SK-N-SH (cell line): ENCODE results near the gene DIPK1A. TPM values are rescaled to one million over a fixed set of nuclear protein-coding genes. Genes with fewer than 3 reads are reported as not detected.
A peak's percentile ranks its signal among the peaks of the same experiment; 100 is the strongest.

ENCODE experiments used
- CTCF ChIA-PET: fragments of 300-600, 350-600 bp; formaldehyde crosslinking; extraction: SDS; loops from one replicate; lab custom pipeline; 2021; lab: Yijun Ruan, JAX
- POLR2A ChIA-PET: fragments of 350-600 bp; sonication (Branson Sonifier 250); formaldehyde crosslinking; extraction: SDS; loops from one replicate; lab custom pipeline; 2020; ENCODE audit warnings: antibody characterized with exemption, inconsistent platforms; lab: Yijun Ruan, JAX
- DNase-seq: peaks from one replicate; pipeline ENCODE4 v3.0.0; 2012
- H2AFZ ChIP-seq: fragments of 200-600 bp; sonication (generic); 2 replicates; pipeline ENCODE4 v1.8.1; 2016; ENCODE audit warnings: antibody characterized with exemption, mild to moderate bottlenecking, low read depth
- H3F3A ChIP-seq: fragments of 200-600 bp; sonication (generic); replicated peaks from 2 replicates; pipeline ENCODE3; 2016; ENCODE audit warnings: antibody characterized with exemption, mild to moderate bottlenecking; ENCODE audit not compliant: insufficient read depth
- H3K27ac ChIP-seq, 2 experiments: fragments of 200-500 bp in 1 of 2; fragments of 200-600 bp in 1 of 2; sonication (Bioruptor generic) in 1 of 2; sonication (generic), shearing (Covaris generic) in 1 of 2; 2 replicates each; pipeline versions ENCODE4 v1.5.1 to v1.6.1; 2014 to 2016; ENCODE audit warnings: low read depth in 2 of 2, inconsistent platforms in 1 of 2, low read length in 1 of 2, mild to moderate bottlenecking in 1 of 2, mixed read lengths in 1 of 2
- H3K27me3 ChIP-seq: fragments of 200-600 bp; sonication (generic), shearing (Covaris generic); 2 replicates; pipeline ENCODE4 v1.6.1; 2016; ENCODE audit warnings: mixed run types; ENCODE audit not compliant: insufficient read depth
- H3K36me3 ChIP-seq, 2 experiments: fragments of 200-500 bp in 1 of 2; fragments of 200-600 bp in 1 of 2; sonication (Bioruptor generic) in 1 of 2; sonication (generic) in 1 of 2; replicated peaks in 1 of 2; 2 replicates each; pipeline versions ENCODE3 to v1.5.1; 2014 to 2016; ENCODE audit warnings: low read length in 1 of 2, mild to moderate bottlenecking in 1 of 2; ENCODE audit not compliant: insufficient read depth in 2 of 2, control insufficient read depth in 1 of 2
- H3K4me1 ChIP-seq, 2 experiments: fragments of 200-500 bp in 1 of 2; fragments of 200-600 bp in 1 of 2; sonication (Bioruptor generic) in 1 of 2; sonication (generic), shearing (Covaris generic) in 1 of 2; 2 replicates each; pipeline versions ENCODE4 v1.5.1 to v1.6.1; 2014 to 2016; ENCODE audit warnings: low read depth in 1 of 2, low read length in 1 of 2, mixed run types in 1 of 2; ENCODE audit not compliant: insufficient read depth in 2 of 2, control insufficient read depth in 1 of 2
- H3K4me2 ChIP-seq: fragments of 200-600 bp; sonication (generic), shearing (Covaris generic); 2 replicates; pipeline ENCODE4 v1.6.1; 2017; ENCODE audit warnings: mixed run types
- H3K4me3 ChIP-seq, 2 experiments: fragments of 200-500 bp in 1 of 2; fragments of 200-600 bp in 1 of 2; sonication (Bioruptor generic) in 1 of 2; sonication (generic), shearing (Covaris generic) in 1 of 2; 2 replicates each; pipeline versions ENCODE4 v1.5.1 to v1.8.1; 2014 to 2016; ENCODE audit warnings: low read depth in 2 of 2, inconsistent platforms in 1 of 2, low read length in 1 of 2, mild to moderate bottlenecking in 1 of 2, mixed read lengths in 1 of 2, moderate library complexity in 1 of 2
- H3K79me2 ChIP-seq: fragments of 200-600 bp; sonication (generic); 2 replicates; pipeline ENCODE4 v1.8.1; 2017; ENCODE audit warnings: mild to moderate bottlenecking; ENCODE audit not compliant: insufficient read depth
- H3K9ac ChIP-seq: fragments of 200-600 bp; sonication (generic); 2 replicates; pipeline ENCODE4 v1.6.1; 2017; ENCODE audit warnings: mixed run types
- H3K9me2 ChIP-seq: fragments of 200-600 bp; sonication (generic); 2 replicates; pipeline ENCODE4 v1.6.1; 2017; ENCODE audit warnings: mixed run types
- H3K9me3 ChIP-seq: fragments of 200-600 bp; sonication (generic); 2 replicates; pipeline ENCODE4 v1.6.1; 2017; ENCODE audit warnings: mixed run types, mild to moderate bottlenecking, moderate library complexity
- H4K20me1 ChIP-seq: fragments of 200-600 bp; sonication (generic); 2 replicates; pipeline ENCODE4 v1.6.1; 2017; ENCODE audit warnings: mild to moderate bottlenecking, mixed run types; ENCODE audit not compliant: insufficient read depth
- ELF1 ChIP-seq: IDR thresholded peaks from 2 replicates; pipeline ENCODE4 v1.4.0; 2012
- FOSL2 ChIP-seq: IDR thresholded peaks from 2 replicates; pipeline ENCODE4 v1.4.0; 2012; ENCODE audit warnings: low read depth, mild to moderate bottlenecking, moderate library complexity, borderline replicate concordance
- FOXJ3 ChIP-seq: sonication (generic); formaldehyde crosslinking; IDR thresholded peaks from 2 replicates; pipeline ENCODE4 v1.5.1; 2020; ENCODE audit warnings: mild to moderate bottlenecking, missing genetic modification reagents
- FOXM1 ChIP-seq: IDR thresholded peaks from 2 replicates; pipeline ENCODE4 v1.4.0; 2012; ENCODE audit warnings: low read depth, mild to moderate bottlenecking
- GABPA ChIP-seq: IDR thresholded peaks from 2 replicates; pipeline ENCODE4 v1.4.0; 2012; ENCODE audit warnings: low read depth, mild to moderate bottlenecking
- MXI1 ChIP-seq: IDR thresholded peaks from 2 replicates; pipeline ENCODE4 v1.6.1; 2012; ENCODE audit warnings: mild to moderate bottlenecking, low read depth, low read length, improper control_type of control experiment
- NFIC ChIP-seq: IDR thresholded peaks from 2 replicates; pipeline ENCODE4 v1.4.0; 2012; ENCODE audit warnings: borderline replicate concordance
- POLR2AphosphoS5 ChIP-seq: IDR thresholded peaks from 2 replicates; pipeline ENCODE4 v1.6.1; 2012; ENCODE audit warnings: low read depth, low read length
- RAD21 ChIP-seq: IDR thresholded peaks from 2 replicates; pipeline ENCODE4 v1.6.1; 2012; ENCODE audit warnings: mild to moderate bottlenecking, low read length
- RCOR1 ChIP-seq: fragments of 150-350 bp; IDR thresholded peaks from 2 replicates; pipeline ENCODE4 v1.6.1; 2017; ENCODE audit warnings: antibody characterized with exemption, low read length
- TEAD4 ChIP-seq: IDR thresholded peaks from 2 replicates; pipeline ENCODE4 v1.4.0; 2012; ENCODE audit warnings: mild to moderate bottlenecking, borderline replicate concordance; ENCODE audit not compliant: insufficient read depth
- WGBS: methylation state at CpG from one replicate; pipeline ENCODE4 v1.1.6; 2017; ENCODE audit warnings: low lambda C conversion rate; 5-methylcytosine and 5-hydroxymethylcytosine counted together
- polyA plus RNA-seq, 3 experiments: library from polyadenylated mRNA; depleted of rRNA; stranded (reverse); fragments of >200 nt; gene quantifications; 2 replicates each; pipeline ENCODE4 v1.2.3, GENCODE V29; 2012
- TF ChIP-seq, protein P1 (sequence below): fragments of 200-600 bp; sonication (generic); IDR thresholded peaks from 2 replicates; pipeline ENCODE4 v1.6.1; 2017; ENCODE audit warnings: antibody characterized with exemption, mild to moderate bottlenecking, moderate library complexity
- TF ChIP-seq, protein P2 (sequence below): fragments of 150-350 bp; IDR thresholded peaks from 2 replicates; pipeline ENCODE4 v1.6.1; 2017; ENCODE audit warnings: antibody characterized with exemption, low read length, low read depth, borderline replicate concordance
- TF ChIP-seq, protein P3 (sequence below): IDR thresholded peaks from 2 replicates; pipeline ENCODE4 v1.4.0; 2012; ENCODE audit warnings: low read depth, borderline replicate concordance
- TF ChIP-seq, protein P4 (sequence below): IDR thresholded peaks from 2 replicates; pipeline ENCODE4 v1.6.1; 2012; ENCODE audit warnings: mild to moderate bottlenecking, low read depth, low read length, moderate library complexity

DIPK1A gene
- polyA plus RNA-seq, 1 of the 3 experiments (the other 2 are of a cell fraction): 3.4 TPM

DNA sequence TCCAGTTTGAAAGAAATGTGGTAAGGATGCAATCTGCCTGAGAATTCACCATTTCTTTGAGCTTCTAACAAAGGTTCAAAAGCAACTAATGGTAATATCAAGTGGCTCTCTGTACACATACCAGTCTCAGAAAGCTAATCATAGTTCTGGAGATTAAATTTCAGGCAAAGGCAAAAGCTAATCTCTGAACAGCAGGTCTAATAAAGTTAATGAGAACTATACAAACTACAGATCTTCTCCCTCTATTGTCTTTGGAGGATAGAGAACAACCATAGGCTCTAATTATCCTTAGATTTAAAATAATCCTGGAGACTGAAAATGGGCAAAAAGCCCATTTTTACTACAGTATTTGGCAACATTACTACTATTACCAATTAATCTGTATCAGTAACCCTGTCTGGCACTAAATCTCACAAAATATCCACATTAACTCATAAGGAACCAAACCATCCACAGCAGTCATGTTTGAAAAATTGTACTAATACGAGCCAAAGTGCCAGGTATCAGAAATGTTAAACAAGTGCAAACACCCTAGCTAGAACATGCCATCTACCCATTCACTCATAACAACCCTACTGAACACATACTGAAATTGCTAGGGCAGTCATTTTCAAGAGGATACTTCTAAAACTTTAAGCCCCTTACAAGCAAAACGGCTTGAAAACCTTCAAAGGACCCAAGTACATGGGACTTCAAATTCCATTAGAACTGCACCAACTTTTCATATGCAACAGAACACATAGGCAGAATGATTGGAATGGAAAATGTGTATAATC is 4.8 kb downstream of the DIPK1A start:
- Histone ChIP-seq H3K79me2 (peaks cover 5% of the 10 kb centered on the region; the same call in 1 of the 2 replicates), H2AFZ (no peak overlapping the region)
- POLR2A ChIA-PET: interaction anchor here (1.2 kb wide), 1 partner anchor 125 kb away, joined by 3 read pairs; the partner anchor contains the start of gene RPL5
- TF ChIP-seq FOSL2 (no peak), FOXJ3 (CRISPR knock-in tag) (no peak), RCOR1 (0 out of 2 replicates have a peak, but pooled peaks have one; percentile 26), GABPA (no peak), TEAD4 (no peak)
- TF ChIP-seq, protein P1, sequence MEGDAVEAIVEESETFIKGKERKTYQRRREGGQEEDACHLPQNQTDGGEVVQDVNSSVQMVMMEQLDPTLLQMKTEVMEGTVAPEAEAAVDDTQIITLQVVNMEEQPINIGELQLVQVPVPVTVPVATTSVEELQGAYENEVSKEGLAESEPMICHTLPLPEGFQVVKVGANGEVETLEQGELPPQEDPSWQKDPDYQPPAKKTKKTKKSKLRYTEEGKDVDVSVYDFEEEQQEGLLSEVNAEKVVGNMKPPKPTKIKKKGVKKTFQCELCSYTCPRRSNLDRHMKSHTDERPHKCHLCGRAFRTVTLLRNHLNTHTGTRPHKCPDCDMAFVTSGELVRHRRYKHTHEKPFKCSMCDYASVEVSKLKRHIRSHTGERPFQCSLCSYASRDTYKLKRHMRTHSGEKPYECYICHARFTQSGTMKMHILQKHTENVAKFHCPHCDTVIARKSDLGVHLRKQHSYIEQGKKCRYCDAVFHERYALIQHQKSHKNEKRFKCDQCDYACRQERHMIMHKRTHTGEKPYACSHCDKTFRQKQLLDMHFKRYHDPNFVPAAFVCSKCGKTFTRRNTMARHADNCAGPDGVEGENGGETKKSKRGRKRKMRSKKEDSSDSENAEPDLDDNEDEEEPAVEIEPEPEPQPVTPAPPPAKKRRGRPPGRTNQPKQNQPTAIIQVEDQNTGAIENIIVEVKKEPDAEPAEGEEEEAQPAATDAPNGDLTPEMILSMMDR: no peak
- TF ChIP-seq, all 33 proteins: peak for 1
- H3K27ac ChIP-seq: peak overlapping the region in 1 of 2 experiments; percentile 7; a peak in 1 of 4 replicates
- no peaks in the 10 kb centered on the region for H3K9me2 ChIP-seq
- WGBS: 97% methylated on average over 2 of the region's 2 CpGs
- H3K27me3 ChIP-seq: no peaks in the 10 kb centered on the region
- no peak overlapping the region for H3K4me3 ChIP-seq
- peaks cover 5 to 13% of the 10 kb centered on the region in 2 experiments; a peak in 3 of 4 replicates for H3K4me1 ChIP-seq
- no peaks in the 10 kb centered on the region for H3K36me3 ChIP-seq
- CTCF ChIA-PET: interaction anchor here (0.6 to 10.4 kb wide), 6 partner anchors 12 to 136 kb away, joined by 3 to 163 read pairs (median 5); no protein-coding TSS in a partner anchor
- no peak for DNase-seq
- H3K9ac ChIP-seq: no peak overlapping the region
- no peak overlapping the region for H3K4me2 ChIP-seq
- H3F3A ChIP-seq: no peaks in the 10 kb centered on the region
- H4K20me1 ChIP-seq: no peaks in the 10 kb centered on the region
- H3K9me3 ChIP-seq: no peaks in the 10 kb centered on the region

DNA sequence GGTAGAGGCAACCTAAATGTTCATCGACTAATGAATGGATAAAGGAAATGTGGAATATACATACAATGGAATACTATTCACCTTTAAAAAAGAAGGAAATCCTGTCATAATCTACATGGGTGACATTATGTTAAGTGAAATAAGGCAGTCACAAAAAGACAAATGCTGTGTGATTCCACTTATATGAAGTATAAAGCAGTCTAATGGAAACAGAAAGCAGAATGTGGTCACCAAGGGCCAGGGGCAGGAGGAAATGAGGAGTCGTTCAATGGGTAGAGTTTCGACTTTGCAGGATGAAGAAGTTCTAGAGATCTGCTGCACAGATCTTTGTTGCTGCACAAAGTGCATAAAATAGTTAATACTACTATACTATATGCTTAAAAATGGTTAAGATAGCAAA is 7.8 kb downstream of the DIPK1A start:
- H3K4me1 ChIP-seq: peaks cover 8 to 18% of the 10 kb centered on the region in 2 experiments; a peak in 3 of 4 replicates
- H3K9ac ChIP-seq: no peak overlapping the region
- H3K36me3 ChIP-seq: no peaks in the 10 kb centered on the region
- no peaks in the 10 kb centered on the region for H3K9me3 ChIP-seq
- no peaks in the 10 kb centered on the region for H3K27me3 ChIP-seq
- H3F3A ChIP-seq: no peaks in the 10 kb centered on the region
- POLR2A ChIA-PET: no interaction called here
- peaks cover 5% of the 10 kb centered on the region; the same call in 1 of the 2 replicates for H3K79me2 ChIP-seq
- H3K4me2 ChIP-seq: no peak overlapping the region
- no peaks in the 10 kb centered on the region for H4K20me1 ChIP-seq
- H2AFZ ChIP-seq: no peak overlapping the region
- H3K4me3 ChIP-seq: no peak overlapping the region
- TF ChIP-seq NFIC (no peak), POLR2AphosphoS5 (no peak), ELF1 (no peak), FOXM1 (no peak), RAD21 (no peak), MXI1 (no peak)
- TF ChIP-seq, protein P2, sequence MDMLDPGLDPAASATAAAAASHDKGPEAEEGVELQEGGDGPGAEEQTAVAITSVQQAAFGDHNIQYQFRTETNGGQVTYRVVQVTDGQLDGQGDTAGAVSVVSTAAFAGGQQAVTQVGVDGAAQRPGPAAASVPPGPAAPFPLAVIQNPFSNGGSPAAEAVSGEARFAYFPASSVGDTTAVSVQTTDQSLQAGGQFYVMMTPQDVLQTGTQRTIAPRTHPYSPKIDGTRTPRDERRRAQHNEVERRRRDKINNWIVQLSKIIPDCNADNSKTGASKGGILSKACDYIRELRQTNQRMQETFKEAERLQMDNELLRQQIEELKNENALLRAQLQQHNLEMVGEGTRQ: no peak
- TF ChIP-seq, protein P3, sequence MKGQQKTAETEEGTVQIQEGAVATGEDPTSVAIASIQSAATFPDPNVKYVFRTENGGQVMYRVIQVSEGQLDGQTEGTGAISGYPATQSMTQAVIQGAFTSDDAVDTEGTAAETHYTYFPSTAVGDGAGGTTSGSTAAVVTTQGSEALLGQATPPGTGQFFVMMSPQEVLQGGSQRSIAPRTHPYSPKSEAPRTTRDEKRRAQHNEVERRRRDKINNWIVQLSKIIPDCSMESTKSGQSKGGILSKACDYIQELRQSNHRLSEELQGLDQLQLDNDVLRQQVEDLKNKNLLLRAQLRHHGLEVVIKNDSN: no peak
- TF ChIP-seq, protein P4, sequence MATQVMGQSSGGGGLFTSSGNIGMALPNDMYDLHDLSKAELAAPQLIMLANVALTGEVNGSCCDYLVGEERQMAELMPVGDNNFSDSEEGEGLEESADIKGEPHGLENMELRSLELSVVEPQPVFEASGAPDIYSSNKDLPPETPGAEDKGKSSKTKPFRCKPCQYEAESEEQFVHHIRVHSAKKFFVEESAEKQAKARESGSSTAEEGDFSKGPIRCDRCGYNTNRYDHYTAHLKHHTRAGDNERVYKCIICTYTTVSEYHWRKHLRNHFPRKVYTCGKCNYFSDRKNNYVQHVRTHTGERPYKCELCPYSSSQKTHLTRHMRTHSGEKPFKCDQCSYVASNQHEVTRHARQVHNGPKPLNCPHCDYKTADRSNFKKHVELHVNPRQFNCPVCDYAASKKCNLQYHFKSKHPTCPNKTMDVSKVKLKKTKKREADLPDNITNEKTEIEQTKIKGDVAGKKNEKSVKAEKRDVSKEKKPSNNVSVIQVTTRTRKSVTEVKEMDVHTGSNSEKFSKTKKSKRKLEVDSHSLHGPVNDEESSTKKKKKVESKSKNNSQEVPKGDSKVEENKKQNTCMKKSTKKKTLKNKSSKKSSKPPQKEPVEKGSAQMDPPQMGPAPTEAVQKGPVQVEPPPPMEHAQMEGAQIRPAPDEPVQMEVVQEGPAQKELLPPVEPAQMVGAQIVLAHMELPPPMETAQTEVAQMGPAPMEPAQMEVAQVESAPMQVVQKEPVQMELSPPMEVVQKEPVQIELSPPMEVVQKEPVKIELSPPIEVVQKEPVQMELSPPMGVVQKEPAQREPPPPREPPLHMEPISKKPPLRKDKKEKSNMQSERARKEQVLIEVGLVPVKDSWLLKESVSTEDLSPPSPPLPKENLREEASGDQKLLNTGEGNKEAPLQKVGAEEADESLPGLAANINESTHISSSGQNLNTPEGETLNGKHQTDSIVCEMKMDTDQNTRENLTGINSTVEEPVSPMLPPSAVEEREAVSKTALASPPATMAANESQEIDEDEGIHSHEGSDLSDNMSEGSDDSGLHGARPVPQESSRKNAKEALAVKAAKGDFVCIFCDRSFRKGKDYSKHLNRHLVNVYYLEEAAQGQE: no peak
- CTCF ChIA-PET: interaction anchor here (0.9 to 2.0 kb wide), 3 partner anchors 41 to 185 kb away, joined by 3 to 6 read pairs (median 5); no protein-coding TSS in a partner anchor
- no peak overlapping the region for H3K27ac ChIP-seq
- no peaks in the 10 kb centered on the region for H3K9me2 ChIP-seq
- no peak for DNase-seq
- WGBS: 94% methylated on average over 3 of the region's 3 CpGs
